GM19023 (cell line): ENCODE results near the gene PIGN.
A peak's percentile ranks its signal among the peaks of the same experiment; 100 is the strongest.

Experiments used
- ATAC-seq: cut with Tn5 transposase; IDR thresholded peaks from one replicate; pipeline ENCODE4 v1.9.1; 2021; ENCODE audit warnings: mild to moderate bottlenecking, moderate library complexity; ENCODE audit not compliant: unreplicated experiment

Gene PIGN

DNA sequence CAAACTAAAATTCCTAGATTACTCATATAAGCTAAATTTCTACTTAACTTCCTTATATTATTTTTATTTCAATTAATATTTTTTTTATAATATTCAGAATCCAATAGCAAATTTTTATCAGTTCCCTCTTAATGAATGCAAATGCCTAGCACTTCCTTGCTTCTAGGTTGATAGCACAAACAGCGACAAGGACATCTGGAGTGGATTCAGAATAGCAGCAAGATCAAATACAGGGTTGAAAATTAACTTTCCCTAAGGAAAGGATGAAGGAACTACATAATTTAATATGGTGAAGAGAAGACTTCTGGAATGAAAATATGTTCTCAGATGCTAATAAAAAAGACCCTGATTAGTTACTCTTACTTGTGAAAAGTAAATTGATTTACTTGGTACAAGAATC lies 64.5 kb downstream of the PIGN start:
- ATAC-seq: no peak

DNA sequence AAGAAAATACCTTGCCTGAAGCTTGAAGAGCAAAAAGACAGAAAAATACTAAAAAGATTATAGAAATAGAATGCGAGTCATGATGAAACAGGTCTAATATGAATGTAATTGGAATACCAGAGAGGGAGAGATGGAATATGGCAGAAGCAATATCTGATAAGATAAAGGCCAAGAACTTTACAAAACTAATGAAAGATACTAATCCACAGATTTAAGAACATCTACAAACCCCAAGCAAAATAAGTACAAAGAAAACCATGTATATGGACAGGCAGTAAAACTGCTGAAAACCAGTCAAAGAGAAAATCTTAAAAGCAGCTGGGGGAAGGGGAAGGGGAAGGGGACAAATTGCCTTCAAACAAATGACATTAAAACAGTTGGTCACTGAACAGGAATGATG lies 67.0 kb downstream of the PIGN start:
- ATAC-seq: no peak

DNA sequence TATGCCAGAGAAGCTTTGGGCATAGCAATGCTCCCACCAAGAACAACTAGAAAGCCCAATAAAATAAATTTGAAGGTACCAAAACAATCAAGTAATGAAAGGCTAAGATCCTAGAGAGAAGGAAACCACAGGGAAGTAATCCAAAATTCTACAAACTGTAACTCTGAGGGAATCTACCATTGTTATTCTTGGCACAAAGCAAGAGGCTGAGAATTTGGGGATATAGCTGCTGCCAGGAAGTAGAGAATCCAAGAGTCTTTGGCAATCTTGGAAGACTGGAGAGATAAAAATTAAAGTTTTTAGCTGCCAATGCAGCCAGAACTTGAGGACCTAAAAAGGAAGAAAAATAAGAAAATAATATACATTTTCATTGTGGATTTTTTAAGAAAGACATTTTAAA lies 68.5 kb downstream of the PIGN start:
- no peak for ATAC-seq

DNA sequence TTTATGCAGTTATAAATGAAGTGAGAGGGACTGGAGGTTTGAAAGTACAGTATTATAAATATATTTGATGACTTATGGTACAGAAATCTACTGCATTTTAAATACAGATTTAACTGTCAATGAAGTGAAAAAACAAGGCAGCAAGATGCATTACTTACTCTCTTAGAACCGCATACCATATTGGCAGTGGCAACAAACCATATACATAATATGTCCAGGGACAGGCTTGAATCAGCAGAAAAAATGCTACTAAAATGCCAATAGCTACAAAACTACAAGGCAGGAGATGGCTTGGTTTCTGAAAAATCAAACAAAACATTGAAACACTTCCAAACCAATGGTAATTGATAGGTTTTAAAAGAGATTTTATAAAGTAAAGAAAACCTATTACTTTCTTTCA lies 77.2 kb downstream of the PIGN start:
- ATAC-seq: no peak

DNA sequence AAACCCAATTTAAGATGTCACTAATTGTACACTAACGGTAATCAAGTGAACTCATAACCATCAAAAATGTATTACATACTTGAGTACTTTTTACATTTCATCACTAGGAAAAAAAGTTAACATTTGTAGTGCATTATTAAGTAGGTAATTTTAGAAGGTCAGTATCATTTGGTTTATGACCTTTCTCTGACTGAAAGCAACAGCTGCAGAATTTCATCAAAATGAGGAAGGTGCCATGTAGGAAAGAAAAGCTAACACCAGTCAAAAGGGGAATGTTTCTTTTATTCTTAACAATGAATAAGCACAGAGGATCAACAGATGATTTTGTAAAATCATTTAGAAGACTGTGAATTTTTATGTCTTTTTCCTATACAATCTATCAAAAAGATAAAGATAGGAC lies 79.0 kb downstream of the PIGN start:
- no peak for ATAC-seq

DNA sequence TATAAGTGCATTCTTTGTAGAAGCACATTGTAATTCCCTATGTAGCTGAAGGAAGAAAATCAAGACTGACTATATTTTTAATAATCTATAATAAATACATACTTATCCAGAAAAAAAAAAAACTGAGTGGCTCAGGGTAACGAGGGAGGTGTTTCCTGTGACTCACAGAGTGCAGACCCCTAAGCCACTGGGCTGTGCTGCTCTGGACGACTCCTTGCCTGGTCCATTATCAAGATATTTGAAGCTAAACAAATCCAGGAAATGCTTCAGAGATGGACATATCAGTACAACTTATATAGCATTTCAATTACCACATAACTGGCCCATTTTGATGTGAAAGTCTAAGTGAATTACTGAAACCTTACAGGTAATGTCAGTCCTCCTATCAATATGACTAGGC lies 80.6 kb downstream of the PIGN start:
- ATAC-seq: no peak

DNA sequence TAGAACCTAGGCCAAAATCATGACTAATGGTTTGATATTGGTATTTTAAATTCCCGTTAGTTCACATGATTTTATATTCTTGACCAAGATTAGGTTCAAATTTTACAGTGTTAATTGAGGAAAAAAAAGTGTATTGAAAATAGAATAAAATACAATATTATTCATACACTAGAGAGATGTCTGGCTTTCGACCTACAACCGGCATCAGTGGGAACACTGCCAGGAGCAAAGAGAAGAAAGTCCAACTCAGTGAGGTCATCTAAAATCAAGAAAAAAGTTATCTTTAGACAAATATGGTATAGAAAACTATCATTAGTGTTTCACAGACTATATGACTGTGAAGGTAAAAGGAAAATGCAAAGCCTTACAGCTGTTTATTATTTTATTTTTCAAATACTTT lies 81.5 kb downstream of the PIGN start:
- ATAC-seq: no peak

DNA sequence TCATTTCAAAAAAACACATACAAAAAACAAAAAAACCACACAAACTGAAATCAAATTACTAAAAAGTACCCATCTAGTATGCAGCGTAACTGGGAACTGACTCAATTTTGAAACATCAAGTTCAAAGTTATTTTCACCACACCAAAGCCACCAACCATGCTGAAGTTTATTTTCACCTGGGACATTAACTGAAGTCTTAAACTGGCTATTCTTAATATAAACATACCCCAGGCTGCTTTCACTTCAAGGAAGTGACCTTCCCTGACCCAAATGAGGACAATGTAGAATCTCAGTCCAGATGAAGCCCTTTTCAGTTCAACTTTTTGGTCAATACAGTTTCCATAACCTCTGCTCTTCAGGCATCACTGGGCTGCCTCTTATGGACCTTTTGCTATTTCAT lies 84.6 kb downstream of the PIGN start:
- ATAC-seq: peak; percentile 77

DNA sequence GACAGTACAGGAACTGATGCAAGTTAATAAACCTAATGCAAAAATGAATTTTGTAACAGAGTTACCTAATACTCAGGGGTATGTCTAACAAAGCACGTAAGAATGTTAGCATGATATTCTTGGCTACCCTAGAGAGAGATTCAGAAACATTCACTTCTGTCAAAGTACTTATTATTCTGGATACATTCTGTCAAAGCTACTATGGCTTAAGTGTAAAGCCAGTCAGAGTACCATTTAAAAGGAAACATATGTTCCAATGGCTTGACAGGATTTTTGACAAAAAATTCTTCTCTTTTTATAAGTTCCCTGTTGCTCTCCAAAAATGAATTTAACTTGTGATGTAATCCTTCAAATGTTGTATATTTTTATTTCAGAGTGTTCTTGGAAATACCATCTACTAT lies 85.5 kb downstream of the PIGN start:
- ATAC-seq: no peak

DNA sequence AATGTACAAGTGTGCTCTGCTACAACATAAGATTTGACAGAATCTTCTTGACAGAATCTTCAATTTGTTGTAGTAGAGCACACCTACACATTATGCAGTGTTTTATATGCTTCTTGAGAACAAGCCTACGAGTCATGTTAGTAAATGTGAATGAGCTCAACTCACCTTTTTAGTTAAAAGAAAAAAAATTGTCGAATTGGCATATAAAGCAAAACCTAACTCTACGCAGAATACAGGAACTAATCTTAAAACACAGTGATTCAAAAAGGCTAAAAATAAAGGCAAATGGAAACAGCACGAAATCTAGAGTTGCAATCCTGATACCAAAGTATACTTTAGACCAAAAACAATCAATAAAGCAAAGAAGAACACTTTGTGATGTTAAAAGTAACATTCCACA lies 87.9 kb downstream of the PIGN start:
- no peak for ATAC-seq

DNA sequence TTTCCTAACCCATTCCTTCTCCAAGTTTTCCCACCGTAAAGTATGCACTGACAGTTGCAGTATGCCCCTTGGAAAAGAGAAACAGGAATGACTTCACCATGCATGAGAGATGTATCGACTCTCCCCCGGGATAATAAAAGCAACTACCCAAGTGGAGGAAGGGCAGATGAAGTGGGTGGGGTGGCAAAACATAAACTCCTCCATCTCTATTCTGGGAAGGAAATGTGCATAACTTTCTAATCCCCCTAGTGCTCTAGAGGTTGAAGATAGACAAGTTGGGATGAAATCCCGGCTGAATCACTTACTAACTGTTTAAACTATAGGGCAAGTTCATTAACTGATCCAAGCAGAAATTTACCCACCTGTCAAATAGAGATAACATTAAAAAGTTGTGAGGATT lies 89.2 kb downstream of the PIGN start:
- ATAC-seq: no peak

DNA sequence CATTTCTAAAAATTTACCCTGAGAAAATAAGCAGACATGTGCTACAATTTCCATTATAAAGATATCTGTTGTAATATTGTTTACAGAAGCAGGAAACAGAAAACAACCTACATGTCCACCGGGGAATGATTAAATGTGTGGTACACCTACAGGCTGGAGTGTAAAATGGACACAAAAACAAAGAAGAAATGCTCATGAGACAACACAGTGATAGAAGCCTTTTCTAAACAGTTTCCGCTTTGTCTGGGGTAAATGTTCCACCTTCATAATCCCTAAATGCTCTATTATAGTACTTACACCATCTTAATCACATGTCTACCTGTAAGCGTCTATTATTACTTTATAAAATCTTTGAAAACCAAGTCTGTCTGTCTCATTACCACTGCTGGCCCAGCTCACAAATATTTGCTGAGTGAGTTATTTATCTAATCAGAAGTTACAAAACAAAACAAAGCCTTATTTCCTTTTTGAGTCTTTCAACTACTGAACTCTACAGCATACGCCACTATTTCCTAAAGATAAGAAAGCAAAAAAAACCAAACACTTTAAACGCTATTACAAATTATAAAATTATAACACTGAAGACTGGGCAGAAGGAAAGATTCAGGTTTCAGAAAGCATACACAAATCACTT lies 95.3 kb downstream of the PIGN start:
- ATAC-seq: no peak

DNA sequence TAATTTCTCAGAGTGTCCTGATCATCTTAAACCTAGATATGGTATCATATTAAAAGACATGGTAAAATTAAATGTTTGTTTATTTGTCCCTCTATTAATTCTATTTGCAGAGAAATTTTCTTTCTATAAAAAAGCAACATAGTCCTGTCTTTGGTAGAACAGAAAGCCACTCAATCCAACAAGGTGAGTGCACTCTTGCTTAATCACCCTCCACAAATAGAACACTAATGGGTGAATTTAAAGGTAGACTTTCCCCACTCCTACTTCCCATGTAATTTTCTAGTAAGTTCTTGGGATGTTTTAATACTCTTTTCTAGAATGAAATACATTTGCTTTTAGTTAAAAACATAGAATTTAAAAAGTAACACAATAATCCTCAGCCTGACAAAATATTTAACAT lies 97.7 kb downstream of the PIGN start:
- no peak for ATAC-seq

DNA sequence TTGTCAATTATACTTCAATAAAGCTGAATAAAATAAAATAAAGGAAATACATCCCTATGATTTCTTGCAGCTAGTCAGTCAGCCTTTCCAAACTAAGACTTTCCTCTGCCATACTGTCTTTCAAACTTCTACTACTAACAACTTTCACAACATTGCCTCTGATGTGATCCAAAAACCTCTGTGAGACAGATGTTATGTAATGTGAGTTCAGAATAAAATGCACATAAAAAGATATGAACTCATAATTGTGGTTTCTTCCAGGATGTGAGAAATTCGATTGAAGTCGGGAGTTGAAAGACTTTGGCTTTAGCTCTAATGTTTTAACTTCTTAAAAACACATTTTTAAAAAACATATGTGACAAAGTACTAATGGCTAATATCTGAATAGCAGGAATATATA lies 98.7 kb downstream of the PIGN start:
- no peak for ATAC-seq

DNA sequence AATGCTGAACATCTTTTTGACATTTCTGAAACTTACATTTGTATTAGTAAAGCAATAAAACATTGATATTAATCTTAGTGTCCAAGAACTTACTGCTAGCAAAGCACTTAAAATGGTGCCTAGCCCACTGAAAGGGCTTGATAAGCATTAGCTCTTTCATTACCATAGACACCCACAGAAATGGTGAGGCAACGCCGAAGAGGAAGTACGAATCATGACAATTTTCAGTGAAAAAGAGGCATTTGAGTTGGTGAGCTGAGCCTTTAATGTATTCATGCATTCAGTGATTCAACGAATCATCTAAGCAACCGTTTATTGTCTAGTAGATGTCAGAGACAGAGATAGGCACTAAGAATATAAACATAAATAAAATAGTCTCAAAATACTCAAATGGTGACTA lies 101.1 kb downstream of the PIGN start:
- ATAC-seq: no peak

DNA sequence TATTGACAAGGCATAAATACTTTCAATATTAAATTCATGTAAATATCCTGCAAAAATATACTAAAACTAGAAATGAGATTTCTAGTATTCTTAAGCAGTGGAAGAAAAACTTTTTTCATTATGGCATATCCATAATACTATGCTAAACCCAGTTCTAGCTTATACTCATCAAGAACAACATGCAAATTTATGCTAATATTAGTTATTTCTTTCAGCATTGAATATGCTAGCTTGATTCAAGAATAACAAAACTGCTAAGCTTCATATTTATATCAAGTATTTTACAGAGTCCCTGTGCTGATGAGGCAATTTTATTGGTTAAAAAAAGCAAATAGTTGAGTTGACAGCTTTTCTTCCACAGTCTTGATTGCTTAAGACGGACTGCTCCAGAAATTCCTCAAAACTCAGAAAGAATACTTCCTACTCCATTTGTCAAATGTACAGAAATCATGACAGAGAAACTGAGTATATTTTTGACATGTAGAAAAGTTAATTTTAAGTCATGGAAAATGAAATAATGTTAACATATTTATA lies 105.0 kb downstream of the PIGN start:
- ATAC-seq: no peak

DNA sequence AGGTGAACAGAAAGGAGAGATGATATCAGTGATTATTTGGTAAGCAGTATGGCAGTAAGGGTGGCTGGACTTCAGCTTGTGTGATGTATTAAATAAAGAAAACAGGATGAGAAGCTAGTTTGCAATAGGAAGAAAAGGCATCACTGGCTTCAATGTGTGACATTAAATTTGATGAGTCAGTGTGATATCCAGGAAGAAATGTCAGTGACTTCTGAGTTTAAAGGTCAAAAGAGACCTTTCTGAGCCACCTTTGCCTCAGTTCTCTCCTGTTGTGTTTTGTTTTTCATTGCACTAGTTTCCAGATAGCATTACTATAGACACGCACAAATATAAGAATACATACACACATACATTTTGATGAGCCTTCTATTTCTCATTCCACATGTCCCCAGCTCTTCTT lies 105.6 kb downstream of the PIGN start:
- no peak for ATAC-seq

DNA sequence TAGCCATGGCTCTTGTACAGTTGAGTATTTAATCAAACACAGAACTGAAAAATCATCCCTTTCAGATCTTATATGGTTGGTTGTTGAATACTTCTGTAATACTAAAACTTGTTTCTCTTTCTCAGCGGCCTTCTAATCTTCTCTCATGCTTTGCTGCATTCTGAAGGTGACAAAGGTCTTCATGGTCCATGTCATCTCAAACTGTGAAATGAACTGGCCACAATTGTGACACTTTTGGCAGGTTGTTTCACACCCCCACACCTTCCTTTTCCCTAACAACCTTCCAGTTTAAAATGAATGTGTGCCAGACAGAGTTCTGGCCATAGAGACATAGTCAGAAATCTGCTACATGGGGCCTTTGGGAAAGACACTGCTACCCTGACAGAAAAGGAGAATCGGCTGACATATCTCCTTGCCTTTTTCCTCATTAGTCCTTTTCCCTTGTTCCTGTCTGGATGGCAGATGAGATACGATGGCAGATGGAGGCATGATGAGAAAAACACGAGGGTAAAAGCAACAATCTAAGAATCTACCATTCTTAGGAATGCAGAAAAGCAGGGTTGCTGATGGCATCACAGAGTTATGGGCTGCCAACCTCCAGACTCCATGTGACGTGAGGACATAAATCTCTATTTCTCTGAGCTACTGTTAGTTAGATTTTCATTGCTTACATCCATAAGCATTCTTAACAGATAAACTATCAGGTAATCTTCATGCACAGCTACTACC lies 106.5 kb downstream of the PIGN start:
- no peak for ATAC-seq

DNA sequence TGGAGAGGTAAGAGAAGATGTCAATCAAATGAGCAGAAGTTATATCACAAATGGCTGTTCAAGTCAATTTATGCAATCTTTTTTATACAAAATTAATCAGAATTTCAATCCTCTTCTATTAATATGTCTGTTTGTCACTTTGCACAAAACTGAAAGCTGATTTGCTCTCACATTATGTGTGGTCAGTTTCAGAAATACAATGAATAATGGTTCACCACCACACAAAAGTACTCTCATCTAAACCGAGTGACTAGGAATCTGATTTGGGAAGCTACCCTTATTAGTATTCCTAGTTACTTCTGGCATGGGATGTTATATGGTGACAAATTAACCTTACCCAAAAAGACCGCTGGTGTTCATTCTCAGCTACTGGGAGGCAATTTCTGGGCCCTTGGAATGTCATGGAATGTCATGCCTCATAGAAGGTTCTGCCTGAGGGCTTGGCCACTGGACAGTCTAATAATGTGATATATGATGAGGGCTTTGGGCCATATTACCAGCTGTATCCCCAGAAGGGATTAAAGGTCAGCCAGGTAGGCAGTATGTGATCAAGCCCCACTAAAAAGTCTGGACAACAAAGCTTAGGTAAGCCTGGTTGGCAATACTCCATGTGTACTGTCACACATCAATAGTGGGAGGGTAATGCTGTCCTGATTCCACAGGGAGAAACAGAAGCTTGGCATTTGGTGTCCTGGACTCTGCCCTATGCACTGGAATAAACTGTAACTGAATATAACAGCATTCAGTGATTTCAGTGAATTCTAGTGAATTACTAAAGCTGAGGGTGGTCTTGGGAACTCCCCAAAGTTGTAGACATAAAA lies 113.2 kb downstream of the PIGN start:
- ATAC-seq: no peak

DNA sequence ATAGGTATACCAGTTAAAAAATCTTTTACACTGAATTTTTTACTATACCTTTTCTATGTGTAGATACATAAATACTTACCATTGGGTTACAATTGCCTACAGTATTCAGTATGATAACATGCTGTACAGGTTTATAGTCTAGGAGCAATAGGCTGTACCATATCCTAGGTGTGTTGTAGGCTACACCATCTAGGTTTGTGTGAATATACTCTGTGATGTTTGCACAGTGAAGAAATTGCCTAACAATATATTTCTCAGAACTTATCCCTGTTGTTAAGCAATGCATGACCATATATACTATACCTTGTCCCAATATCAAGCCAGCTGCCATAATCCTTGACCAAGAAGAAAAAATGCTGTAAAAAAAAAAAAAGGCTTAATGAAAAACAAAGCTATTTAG lies 114.5 kb downstream of the PIGN start:
- ATAC-seq: no peak

DNA sequence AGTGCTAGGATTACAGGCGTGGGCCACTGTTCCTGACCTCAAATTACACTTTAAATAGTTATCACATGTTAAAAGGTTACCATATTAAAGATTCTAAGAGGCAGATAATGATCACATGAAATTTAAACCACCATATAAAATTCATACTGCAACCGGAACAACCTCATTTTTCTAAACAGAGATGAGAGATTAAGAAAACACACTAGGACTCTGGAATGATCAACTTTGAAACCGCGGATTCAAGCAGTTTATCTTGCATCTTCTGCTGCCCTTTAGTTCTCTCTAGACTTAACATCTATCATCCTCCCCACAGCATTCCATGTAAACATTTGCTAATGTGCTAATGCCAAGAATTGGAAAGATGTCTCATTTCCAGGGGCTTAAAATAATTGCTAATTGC lies 115.8 kb downstream of the PIGN start:
- no peak for ATAC-seq

DNA sequence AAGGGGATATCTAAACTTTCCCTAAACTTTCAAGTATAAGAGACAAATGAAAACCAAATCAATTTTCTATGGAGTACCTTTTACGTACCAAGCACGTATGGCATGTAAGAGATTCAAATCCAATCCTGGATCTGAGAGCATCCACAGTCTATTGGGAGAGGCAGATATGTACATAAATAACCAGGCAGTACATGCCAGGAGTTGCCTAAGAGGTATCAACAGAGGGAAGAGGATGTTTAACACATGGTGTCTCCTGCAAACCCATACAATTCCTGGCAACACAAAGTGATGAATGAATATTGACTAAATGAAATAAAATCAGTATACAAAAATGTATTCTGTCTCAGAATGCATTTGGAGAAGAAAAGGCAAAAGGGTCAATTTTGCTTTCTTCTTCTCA lies 116.6 kb downstream of the PIGN start:
- ATAC-seq: no peak
